Measurements from ENCODE around the gene METRNL.

METRNL gene

DNA sequence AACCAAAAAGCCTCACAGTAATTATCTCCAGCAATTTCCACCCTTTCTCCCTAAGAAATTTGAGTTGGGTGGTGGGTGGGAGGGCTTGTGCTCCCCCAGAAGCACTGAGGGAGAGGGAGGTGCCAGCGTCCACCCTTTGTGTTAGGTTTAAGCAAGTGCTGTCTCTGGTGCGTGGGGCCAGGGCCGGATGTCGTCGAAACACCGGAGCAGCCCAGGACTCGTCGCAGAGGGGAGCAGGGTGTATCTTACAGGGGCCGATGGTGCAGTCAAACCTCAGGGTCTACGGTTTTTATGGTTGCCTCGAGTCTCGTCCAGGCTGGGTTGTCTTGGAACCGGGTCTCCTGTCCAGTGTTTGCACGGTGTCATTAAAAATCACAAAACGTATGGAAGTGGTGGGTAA, 35.3 kb downstream of the METRNL start:
- TF ChIP-seq, protein P1, sequence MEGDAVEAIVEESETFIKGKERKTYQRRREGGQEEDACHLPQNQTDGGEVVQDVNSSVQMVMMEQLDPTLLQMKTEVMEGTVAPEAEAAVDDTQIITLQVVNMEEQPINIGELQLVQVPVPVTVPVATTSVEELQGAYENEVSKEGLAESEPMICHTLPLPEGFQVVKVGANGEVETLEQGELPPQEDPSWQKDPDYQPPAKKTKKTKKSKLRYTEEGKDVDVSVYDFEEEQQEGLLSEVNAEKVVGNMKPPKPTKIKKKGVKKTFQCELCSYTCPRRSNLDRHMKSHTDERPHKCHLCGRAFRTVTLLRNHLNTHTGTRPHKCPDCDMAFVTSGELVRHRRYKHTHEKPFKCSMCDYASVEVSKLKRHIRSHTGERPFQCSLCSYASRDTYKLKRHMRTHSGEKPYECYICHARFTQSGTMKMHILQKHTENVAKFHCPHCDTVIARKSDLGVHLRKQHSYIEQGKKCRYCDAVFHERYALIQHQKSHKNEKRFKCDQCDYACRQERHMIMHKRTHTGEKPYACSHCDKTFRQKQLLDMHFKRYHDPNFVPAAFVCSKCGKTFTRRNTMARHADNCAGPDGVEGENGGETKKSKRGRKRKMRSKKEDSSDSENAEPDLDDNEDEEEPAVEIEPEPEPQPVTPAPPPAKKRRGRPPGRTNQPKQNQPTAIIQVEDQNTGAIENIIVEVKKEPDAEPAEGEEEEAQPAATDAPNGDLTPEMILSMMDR (IDR thresholded peaks at IDR 0.05; ENCODE audit: low read depth, low read length, poor library complexity, severe bottlenecking), result no peak
- TF ChIP-seq EZH2phosphoT487 (IDR thresholded peaks at IDR 0.05; ENCODE audit: borderline replicate concordance, low read length), result no peak
- H3K79me2 ChIP-seq (ENCODE audit: control insufficient read depth, low read length), result no peaks in the 10 kb centered on the region
- H3K9me2 ChIP-seq (replicated peaks; ENCODE audit: control insufficient read depth, low read length), result no peaks in the 10 kb centered on the region
- peaks cover 3% of the 10 kb centered on the region; the same call in 1 of the 2 replicates for H3K27me3 ChIP-seq (ENCODE audit: control insufficient read depth, low read length)
- peaks cover 5% of the 10 kb centered on the region for H3F3A ChIP-seq (ENCODE audit: control insufficient read depth, insufficient read depth)
- no peaks in the 10 kb centered on the region for H3K9me3 ChIP-seq (ENCODE audit: control insufficient read depth, insufficient read depth, low read length)
- H3K4me2 ChIP-seq (ENCODE audit: low read length), result no peak overlapping the region
- H4K20me1 ChIP-seq (ENCODE audit: control insufficient read depth, insufficient read depth, low read depth, low read length), result no peaks in the 10 kb centered on the region
- no peak overlapping the region for H3K27ac ChIP-seq (ENCODE audit: low read depth, low read length)
- H3K4me1 ChIP-seq (ENCODE audit: control insufficient read depth, low read length), result peaks cover 11% of the 10 kb centered on the region
- H3K36me3 ChIP-seq (ENCODE audit: control insufficient read depth, low read length), result no peaks in the 10 kb centered on the region
- H3K4me3 ChIP-seq (ENCODE audit: low read length), result no peak overlapping the region

DNA sequence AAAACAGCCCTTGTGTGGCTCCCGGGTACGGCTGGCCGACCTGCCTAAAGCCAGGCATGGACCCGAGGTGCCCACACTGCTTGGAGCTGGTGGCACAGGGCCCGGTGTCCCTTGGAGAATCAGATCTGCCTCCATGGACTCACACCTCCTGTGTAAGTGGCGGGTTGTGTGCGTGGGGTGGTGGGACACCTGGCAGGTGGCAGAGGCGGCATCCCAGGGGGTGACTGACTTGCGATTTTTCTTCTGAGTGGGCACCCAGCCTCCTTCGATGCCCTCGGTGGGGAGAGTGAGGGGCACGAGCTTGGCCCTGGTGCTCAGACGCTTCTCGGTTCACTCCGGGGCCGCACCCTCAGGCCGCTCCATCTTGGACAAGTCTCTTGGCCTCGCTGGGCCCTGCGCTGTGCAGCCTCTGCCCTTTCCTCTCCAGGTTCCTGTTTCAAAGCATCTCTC, 35.8 kb downstream of the METRNL start:
- H3K4me2 ChIP-seq (ENCODE audit: low read length), result no peak overlapping the region
- no peaks in the 10 kb centered on the region for H3K79me2 ChIP-seq (ENCODE audit: control insufficient read depth, low read length)
- no peak overlapping the region for H3K4me3 ChIP-seq (ENCODE audit: low read length)

DNA sequence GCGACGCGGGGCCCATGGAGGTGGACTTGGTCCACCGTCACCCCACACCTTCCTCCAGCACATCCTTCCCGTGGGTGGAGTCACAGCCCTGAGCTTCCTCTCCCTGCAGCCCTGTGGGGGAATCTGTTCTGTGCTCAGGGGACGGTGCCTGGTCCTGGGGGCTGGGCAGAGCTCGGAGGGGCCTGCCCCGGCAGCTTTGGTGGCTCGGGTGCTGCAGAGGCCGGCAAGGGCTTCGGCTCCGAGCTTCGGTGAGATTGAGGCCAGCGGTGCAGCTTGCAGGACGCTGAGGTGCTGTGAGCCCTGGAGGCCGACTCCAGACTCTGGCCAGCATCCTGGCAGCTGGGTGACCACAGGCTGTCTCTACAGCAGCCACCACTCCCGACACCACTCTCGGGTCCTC, 36.4 kb downstream of the METRNL start:
- Histone ChIP-seq H3K79me2 (ENCODE audit: control insufficient read depth, low read length) (no peaks in the 10 kb centered on the region), H4K20me1 (ENCODE audit: control insufficient read depth, insufficient read depth, low read depth, low read length) (no peaks in the 10 kb centered on the region), H3K9me3 (ENCODE audit: control insufficient read depth, insufficient read depth, low read length) (no peaks in the 10 kb centered on the region), H3K27ac (ENCODE audit: low read depth, low read length) (no peak overlapping the region), H3K9me2 (replicated peaks; ENCODE audit: control insufficient read depth, low read length) (no peaks in the 10 kb centered on the region), H3K4me1 (ENCODE audit: control insufficient read depth, low read length) (peaks cover 19% of the 10 kb centered on the region), H3K4me2 (ENCODE audit: low read length) (no peak overlapping the region), H3K4me3 (ENCODE audit: low read length) (no peak overlapping the region), H3F3A (ENCODE audit: control insufficient read depth, insufficient read depth) (peaks cover 8% of the 10 kb centered on the region), H3K36me3 (ENCODE audit: control insufficient read depth, low read length) (no peaks in the 10 kb centered on the region), H3K27me3 (ENCODE audit: control insufficient read depth, low read length) (peaks cover 3% of the 10 kb centered on the region; the same call in 1 of the 2 replicates)
- TF ChIP-seq, protein P1 (IDR thresholded peaks at IDR 0.05; ENCODE audit: low read depth, low read length, poor library complexity, severe bottlenecking), result no peak
- no peak for TF ChIP-seq EZH2phosphoT487 (IDR thresholded peaks at IDR 0.05; ENCODE audit: borderline replicate concordance, low read length)

More for the DNA sequence above, 35.8 kb downstream of the METRNL start:
- Histone ChIP-seq H3K27ac (ENCODE audit: low read depth, low read length) (no peak overlapping the region), H3K36me3 (ENCODE audit: control insufficient read depth, low read length) (no peaks in the 10 kb centered on the region), H4K20me1 (ENCODE audit: control insufficient read depth, insufficient read depth, low read depth, low read length) (no peaks in the 10 kb centered on the region), H3K27me3 (ENCODE audit: control insufficient read depth, low read length) (peaks cover 3% of the 10 kb centered on the region; the same call in 1 of the 2 replicates), H3K4me1 (ENCODE audit: control insufficient read depth, low read length) (peaks cover 13% of the 10 kb centered on the region), H3F3A (ENCODE audit: control insufficient read depth, insufficient read depth) (peaks cover 5% of the 10 kb centered on the region), H3K9me3 (ENCODE audit: control insufficient read depth, insufficient read depth, low read length) (no peaks in the 10 kb centered on the region), H3K9me2 (replicated peaks; ENCODE audit: control insufficient read depth, low read length) (no peaks in the 10 kb centered on the region)
- TF ChIP-seq, protein P1 (IDR thresholded peaks at IDR 0.05; ENCODE audit: low read depth, low read length, poor library complexity, severe bottlenecking), result no peak
- TF ChIP-seq EZH2phosphoT487 (IDR thresholded peaks at IDR 0.05; ENCODE audit: borderline replicate concordance, low read length), result no peak
